CD1c-positive myeloid dendritic cell (primary cell): ENCODE measurements around the gene C1S.
"Not testable (repeated sequence)": the region's sequence is repeated elsewhere in the genome, so short reads cannot be mapped to it uniquely, and the experiment has no call there.

Experiments used
- DNase-seq: peaks from one replicate; pipeline ENCODE4 v3.0.0-alpha.2; 2016; ENCODE audit errors: extremely low spot score

Gene C1S

DNA sequence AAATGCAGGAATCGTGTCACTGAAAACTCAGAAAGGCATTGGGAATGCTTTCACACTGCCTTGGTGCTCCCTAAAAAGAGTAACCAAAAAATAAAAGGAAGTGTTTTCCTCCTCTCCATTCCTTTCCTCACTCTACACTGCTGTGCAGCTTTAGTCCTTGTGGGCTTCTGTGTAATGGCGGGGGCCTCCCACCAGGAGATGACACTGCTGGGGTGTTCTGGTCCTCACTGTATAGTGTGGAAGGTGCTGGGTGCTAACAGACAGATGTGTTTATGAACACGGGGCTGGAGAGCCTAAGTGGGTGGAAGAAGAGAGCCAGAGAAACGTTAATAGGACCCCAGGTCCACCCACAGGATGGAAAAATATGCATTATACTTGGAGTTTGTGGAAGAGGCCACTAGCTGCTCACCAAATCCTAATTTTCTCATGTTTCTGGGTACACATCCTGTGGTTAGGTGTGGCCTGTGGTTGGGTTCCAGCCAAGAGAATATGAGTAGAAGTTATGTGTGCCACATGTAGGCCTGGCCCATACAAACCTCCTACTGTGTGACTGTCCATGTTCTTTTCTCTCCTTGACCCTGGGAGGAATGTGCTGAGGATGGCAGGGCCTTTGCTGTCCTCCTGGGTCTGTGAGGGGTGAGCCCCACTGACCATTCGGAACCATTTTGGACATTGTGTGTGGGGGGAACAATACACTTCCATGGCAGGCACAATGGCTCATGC lies 14.0 kb upstream of the C1S start:
- DNase-seq: no peak

DNA sequence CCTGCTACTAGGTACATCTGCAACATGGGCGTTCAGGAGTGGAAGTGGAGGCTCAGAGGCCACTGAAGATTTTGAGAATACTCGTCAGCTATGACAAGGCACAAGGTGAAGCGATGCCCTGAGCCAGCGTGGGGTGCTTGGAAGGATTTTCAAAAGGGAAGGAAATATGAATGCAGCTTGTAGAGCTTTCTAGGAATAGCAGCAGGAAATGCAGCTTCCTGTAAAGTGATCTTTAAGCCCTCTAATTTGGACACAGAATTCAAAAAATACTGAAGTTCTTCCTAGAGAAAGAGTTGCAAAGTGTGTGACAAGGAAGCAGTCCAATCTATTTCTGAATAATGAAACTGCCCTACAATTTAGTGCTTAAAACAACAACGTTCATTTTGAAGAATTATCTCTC lies 13.2 kb upstream of the C1S start:
- DNase-seq: peak; percentile 51

- not testable (repeated sequence) for DNase-seq
These were observed 11.0 kb upstream of the C1S start for GRCh38 chr12:7049445-7049951.

GRCh38 chr12:7049973-7050372 lies 10.5 kb upstream of the C1S start:
- DNase-seq: not testable (repeated sequence)

- no peak for DNase-seq
These were observed 5.6 kb upstream of the C1S start for GRCh38 chr12:7054925-7055324.

DNA sequence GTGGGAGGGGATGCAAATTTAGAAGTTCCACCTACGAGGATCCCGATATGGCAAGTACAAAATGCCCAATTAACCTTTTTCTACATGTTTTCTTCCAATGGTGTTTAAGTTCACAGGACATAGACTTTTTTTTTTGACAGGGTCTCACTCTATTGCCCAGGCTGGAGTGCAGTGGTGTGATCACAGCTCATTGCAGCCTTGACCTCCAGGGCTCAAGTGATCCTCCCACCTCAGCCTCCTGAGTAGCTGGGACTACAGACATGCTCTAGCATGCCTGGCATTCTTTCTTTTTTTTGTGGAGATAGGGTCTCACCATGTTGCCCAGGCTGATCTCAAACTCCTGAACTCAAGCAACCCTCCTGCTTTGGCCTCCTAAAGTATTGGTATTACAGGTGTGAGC lies 4.8 kb upstream of the C1S start:
- DNase-seq: not testable (repeated sequence)

GRCh38 chr12:7058163-7058845 lies 2.2 kb upstream of the C1S start:
- peak; percentile 84 for DNase-seq

DNA sequence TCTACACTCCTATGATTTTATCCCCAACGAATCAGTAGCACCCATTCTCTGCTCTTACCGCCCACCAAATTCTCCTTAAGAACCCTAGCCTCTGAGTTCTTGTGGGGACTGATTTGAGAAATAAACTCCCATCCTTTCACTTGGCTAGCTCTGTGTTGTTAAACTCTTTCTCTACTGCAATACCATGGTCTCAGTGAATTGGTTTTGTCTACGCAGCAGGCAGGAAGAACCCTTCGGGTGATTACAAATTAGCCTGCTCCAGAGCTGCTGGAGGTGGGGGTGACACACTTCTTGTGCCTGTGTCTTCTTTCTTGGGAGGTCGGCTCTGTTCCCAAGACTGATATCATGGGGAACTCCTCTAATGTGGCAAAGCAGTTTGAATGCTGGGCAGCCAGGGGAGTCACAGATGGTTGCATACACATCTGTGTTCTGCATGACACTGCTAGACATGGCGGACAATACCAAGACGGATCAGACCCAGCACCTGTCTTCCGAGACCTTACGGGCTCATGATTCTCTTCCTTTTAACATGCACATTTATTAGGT lies 1.6 kb upstream of the C1S start:
- no peak for DNase-seq

GRCh38 chr12:7059780-7060179 lies 738 bp upstream of the C1S start:
- DNase-seq: no peak

GRCh38 chr12:7061138-7061537 lies 620 bp downstream of the C1S start:
- no peak for DNase-seq

DNA sequence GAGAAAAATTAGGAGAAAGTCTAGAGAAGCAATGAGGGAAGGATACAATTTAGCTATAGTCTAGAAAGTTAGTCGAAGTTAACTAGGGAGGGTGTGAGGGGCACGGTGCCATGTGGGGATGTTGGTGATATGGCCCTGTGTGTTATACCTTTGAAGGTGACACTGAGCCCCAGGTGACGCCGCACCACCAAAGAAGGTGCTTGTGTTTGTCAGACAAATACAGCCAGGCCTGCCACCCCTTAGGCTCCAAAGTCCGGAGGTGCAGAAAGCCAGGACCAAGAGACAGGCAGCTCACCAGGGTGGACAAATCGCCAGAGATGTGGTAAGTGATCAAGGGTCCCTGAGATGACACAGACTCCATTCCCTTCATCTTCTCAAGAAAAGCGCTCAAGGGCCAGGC lies 1.1 kb downstream of the C1S start:
- no peak for DNase-seq

- no peak for DNase-seq
These were observed 4.0 kb downstream of the C1S start for GRCh38 chr12:7064516-7064915.

GRCh38 chr12:7065073-7065623 lies 4.6 kb downstream of the C1S start:
- DNase-seq: no peak

GRCh38 chr12:7066596-7066995 lies 6.1 kb downstream of the C1S start:
- no peak for DNase-seq

- DNase-seq: no peak
These were observed 6.6 kb downstream of the C1S start for GRCh38 chr12:7067096-7067495.

DNA sequence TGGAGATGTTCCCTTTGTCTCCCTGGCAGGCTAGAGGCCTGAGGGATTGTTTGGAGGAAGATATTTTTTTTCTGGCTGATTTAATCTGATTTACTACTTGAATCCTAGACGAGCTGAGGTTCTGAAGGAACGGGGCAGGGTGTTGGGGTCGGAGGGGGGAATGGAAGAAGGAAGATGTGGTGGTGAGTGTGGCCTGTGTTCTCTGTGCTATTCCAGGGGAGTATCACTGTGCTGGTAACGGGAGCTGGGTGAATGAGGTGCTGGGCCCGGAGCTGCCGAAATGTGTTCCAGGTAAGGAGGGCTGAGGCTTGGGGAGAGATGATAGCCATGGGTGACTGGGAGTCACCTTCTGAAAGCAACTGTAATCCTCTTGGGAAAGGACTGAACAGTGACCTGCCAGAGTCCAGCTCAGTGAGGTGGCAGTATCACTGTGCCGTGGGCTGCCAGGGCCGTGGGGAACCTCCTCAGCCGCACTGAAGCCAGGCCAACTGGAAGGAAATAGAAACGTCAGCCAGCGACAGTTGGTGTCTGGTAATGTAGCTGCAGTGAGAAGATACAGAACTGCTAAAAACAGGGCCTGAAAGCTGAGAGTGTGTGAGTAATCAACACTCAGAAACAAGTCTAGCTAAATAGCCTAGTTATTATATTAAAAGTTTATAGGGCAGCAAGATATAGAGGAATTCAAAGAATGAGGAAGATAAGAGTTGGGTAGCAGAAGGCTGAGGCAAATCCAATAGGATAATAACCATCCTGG lies 7.9 kb downstream of the C1S start:
- no peak for DNase-seq

GRCh38 chr12:7068994-7069346 lies 8.5 kb downstream of the C1S start:
- no peak for DNase-seq

DNA sequence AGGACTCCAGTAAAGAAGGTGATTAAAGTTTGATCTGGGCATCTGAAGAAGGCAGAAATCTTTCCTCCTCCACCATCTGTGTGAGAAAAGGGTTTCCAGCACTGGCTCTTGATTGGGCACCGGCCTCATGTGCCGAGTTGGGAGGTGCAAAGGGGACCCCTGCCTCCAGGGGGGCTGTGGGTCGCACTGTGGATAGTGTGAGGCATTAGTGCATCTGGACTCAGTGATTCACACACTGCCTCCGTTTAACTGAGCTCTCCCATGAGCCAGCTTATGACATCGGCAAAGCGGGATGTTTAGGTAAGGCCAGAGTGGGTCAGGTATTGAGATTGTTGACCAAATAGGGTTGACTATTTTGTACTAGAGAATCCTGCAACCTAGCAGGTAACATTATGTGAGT lies 8.9 kb downstream of the C1S start:
- no peak for DNase-seq

- no peak for DNase-seq
These were observed 11.5 kb downstream of the C1S start for GRCh38 chr12:7072035-7072434.

- DNase-seq: no peak
These were observed 12.0 kb downstream of the C1S start for GRCh38 chr12:7072554-7072953.

- no peak for DNase-seq
These were observed 13.4 kb downstream of the C1S start for GRCh38 chr12:7073946-7074345.

GRCh38 chr12:7075518-7075917 lies 15.0 kb downstream of the C1S start:
- no peak for DNase-seq
